Erythroblast (primary cell): Measurements from ENCODE around the gene TP53BP2.
"Not testable (repeated sequence)": the region's sequence is repeated elsewhere in the genome, so short reads cannot be mapped to it uniquely, and the experiment has no call there.

Source experiments
- DNase-seq, 2 experiments: peaks; one replicate each; lab custom pipeline; 2025; lab: John Stamatoyannopoulos, UW
- GATA1 ChIP-seq: IDR thresholded peaks from 2 replicates; pipeline ENCODE4 v1.6.1; 2011; ENCODE audit warnings: low read depth, mild to moderate bottlenecking, control low read depth, low read length, moderate library complexity
- POLR2A ChIP-seq: IDR thresholded peaks from 2 replicates; pipeline ENCODE4 v1.6.1; 2011; ENCODE audit warnings: mild to moderate bottlenecking, low read length

TP53BP2 gene

DNA sequence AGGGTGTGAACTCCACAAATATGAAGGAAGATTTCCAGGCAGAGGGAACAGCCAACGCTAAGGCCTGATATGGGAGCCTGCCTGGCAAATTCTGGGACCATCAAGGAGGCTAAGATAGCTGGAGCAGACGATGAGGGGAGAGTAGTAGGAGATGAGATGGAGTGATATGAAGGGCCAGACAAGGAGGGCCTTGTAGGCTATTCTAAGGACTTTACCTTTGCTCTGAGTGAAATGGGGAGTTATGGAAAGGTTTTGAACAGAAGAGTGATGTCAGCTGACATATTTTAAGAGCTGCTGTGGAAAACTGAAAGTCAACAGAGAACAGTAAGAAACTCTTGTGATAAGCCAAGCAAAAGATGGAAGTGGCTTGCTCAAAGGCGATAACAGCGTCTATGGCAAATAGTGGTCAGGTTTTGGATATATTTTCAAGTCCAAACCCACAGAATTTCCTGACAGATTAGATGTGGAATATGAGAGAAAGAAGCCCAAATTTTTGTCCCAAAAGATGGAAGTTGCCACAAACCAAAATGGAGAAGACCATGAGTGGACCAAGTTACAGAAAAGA is 2.1 kb upstream of the TP53BP2 start:
- peak; percentile 43 to 58 for DNase-seq
- TF ChIP-seq POLR2A: no peak

DNA sequence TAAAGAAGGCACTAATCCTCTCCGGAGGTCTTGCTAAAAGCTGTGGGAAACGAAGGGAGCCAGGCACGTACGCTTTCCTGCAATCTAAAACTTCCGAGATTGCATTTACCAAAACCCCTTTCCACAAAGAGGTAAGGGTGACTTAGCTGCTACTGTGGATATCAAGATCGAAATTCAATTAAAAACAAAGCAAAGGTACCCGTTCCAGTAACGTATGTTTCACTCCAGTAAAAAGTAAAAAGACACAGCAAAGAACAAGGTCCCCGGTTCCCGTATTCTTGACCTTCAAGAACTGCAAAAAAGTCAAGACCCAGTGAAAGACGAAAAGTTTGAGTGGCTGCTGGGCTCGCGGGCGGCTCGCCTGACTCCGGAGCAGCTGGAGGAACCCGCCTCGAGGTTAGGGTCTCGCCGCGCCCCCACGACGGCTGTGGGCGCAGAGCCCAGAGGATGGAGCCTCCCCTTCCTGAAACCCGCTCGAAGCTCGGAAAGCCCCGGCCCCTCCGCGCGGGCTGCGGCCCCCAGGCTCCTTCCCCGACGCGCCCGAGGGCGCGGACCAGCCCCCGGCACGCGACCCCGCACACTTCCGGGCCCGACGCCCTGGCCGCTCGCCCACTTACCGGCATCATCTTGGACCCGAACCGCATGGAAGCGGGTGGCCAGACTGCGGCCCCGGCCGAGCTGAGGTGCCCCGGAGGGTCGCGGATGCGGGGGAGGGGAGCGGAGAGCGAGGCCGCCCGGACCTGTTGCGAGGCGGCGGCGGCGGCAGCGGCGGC is 524 bp downstream of the TP53BP2 start:
- peak; percentile 74 to 82 for DNase-seq
- no peak for TF ChIP-seq POLR2A
- no peak for TF ChIP-seq GATA1

DNA sequence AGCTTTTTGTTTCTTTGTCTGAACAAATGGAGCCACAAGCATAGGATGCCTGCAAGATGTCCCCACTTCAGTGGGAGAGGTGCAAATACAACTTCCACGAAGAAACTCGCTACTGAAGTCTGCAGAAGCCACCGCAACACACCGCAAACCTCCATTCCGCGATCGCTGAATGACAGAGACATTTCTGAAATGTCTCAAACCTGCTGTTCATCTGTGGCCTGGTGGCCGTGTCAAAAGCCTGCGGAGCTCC is 1.0 kb downstream of the TP53BP2 start:
- TF ChIP-seq GATA1: no peak
- no peak for TF ChIP-seq POLR2A
- DNase-seq: peak in 1 of 2 experiments; percentile 64

DNA sequence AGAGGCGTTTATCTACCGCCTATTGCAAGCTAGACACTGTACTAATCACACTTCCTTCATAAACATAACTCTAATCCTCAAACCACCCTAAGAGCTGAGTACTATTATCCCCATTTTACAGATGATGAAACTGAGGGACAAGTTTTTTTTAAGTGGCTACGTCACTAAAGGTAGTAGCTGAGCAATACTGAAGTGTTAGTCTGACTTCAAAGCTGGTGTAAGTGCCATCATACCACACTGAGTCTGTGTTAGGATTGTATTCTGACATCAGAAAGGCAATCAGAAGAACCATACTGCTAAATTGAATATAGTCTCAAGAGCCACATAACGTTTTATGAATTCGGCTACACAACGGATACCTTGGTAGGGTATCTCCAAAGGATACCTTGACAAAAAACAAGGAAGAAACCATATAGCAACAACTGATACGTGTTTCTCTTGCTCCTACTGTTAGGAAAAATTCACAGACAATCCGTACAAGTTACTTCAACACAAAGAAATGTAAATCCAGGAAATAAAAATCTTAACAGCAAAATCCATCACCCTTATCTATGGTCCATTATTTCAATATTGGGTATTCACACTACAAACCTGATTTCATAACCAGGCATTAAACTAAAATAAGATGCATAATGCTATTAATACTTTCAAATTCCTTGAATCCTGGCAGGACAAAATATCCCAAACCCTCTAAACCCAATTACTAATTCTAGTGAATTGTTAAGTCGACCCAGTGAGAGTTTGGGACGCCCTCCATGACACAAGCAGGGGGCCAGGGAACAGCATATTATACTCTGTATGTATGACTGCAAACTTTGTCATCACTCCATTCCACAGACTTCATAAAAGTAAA is 1.6 kb downstream of the TP53BP2 start:
- TF ChIP-seq GATA1: no peak
- no peak for TF ChIP-seq POLR2A
- DNase-seq: peak; percentile 19 to 42

GRCh38 chr1:223842784-223843183 is 3.0 kb downstream of the TP53BP2 start:
- TF ChIP-seq POLR2A (no peak), GATA1 (no peak)
- no peak for DNase-seq

DNA sequence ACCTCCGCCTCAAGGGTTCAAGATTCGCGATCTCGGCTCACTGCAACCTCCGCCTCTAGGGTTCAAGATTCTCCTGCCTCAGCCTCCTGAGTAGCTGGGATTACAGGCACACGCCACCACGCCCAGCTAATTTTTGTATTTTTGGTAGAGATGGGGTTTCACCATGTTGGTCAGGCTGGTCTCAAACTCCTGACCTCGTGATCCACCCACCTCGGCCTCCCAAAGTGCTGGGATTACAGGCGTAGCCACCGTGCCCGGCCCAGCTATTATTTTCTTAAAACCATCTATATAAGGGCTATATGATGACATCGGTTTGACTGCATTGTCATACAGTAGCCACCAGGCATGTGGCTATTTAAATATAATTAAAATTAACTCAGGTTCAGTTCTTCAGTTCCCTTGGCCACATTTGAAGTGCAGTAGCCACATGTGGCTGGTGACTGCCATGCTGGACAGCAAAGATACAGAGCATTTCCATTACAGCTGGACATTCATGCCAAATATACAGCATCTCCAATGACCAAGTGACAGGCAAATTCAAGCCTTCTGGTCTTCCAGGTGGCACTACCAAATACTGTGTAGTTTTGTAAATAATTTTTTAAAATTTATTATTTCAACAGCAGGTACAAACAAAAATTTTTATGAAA is 3.6 kb downstream of the TP53BP2 start:
- DNase-seq: not testable (repeated sequence)

GRCh38 chr1:223840254-223840653 is 5.5 kb downstream of the TP53BP2 start:
- no peak for DNase-seq
- TF ChIP-seq POLR2A (no peak), GATA1 (no peak)

GRCh38 chr1:223838125-223838854 is 7.5 kb downstream of the TP53BP2 start:
- TF ChIP-seq POLR2A: no peak
- no peak for TF ChIP-seq GATA1
- DNase-seq: no peak

DNA sequence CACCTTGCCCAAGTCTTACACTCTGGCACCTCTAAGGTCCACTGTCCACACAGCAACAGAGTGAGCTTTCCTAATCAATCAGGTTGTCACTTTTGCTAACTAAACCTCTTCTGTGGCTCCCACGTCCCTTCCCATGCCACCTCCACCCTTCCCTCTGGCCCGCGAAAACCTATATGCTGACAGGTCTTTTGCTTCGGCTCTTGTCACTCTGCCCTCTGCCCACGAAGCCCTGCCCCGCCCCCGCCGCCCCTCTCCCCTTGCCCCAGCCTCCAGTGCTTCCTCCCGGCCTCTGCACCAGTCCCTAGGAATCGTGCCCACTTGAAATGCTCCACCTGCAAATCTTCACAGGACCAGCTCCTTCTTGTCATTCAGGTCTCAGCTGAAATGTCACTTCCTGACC is 8.1 kb downstream of the TP53BP2 start:
- DNase-seq: no peak
- TF ChIP-seq POLR2A (no peak), GATA1 (no peak)

DNA sequence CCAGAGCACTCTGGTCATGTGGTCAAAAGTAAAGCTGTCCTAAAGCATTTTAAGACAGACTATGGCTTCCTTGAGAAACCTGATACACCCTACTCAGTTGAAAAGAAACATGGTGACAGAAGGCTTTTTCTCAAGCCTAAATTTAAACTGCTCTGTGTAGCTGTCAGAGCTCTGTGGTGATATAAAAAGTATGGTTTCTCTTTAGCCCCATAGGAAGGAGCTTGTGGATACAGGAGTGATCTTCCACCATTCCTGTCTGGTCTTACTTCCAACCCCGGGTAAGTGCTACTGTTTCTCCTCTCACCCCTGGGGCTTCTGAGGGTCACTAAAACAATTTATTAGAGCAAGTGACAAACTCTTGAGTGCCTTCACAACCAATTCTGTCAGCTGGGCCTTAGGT is 8.5 kb downstream of the TP53BP2 start:
- no peak for DNase-seq
- TF ChIP-seq GATA1: no peak
- TF ChIP-seq POLR2A: no peak

DNA sequence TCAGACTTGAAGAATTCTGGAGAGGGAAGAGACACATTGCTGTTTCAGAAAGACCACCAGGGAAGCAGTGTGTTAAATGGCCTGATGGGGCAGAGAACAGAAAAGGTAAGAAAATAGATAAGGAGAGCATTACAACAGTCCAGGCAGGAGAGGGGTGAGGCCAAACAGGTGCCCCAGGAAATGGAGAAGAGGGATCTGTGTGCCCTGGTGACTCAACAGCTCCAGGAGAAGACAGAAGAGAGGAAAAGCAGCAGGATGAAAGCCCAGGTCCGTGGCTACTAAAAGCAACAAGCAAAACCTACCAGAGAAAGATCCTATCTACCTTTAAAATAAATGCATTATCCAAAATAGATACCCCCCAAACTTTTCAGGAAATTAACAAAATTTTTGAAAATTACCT is 9.2 kb downstream of the TP53BP2 start:
- TF ChIP-seq GATA1 (no peak), POLR2A (no peak)
- DNase-seq: no peak

GRCh38 chr1:223835754-223836153 is 10.0 kb downstream of the TP53BP2 start:
- DNase-seq: no peak

DNA sequence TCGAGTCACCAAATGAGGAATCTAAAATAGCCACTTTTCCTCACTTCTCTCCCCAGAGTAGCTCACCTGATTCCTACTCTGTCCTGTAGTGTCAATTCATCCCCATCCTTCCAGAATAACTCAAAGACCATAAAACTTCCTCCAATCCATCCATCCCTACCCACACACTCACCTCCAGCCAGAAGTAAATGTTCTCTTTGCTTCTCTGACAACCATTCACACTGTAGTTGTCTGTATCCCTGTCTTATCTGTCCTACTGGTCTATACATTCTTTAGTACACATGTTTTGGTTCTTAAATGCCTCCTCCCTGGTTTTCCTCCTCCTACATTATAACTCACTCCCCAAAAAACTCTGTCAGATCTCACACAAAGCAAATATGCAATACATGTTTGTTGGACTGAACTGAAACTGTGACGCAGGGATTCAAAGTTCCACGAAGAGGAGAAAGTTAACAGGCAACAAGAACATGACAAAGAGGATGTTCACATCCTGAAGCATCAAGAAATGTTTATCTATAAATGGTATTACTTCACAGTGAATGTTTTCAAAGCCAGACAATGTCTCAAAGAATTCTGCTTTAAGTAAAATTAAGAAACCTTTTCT is 11.0 kb downstream of the TP53BP2 start:
- no peak for DNase-seq

More at GRCh38 chr1:223835754-223836153, 10.0 kb downstream of the TP53BP2 start:
- TF ChIP-seq POLR2A (no peak), GATA1 (no peak)

More for the DNA sequence above, 11.0 kb downstream of the TP53BP2 start:
- TF ChIP-seq GATA1 (no peak), POLR2A (no peak)
